Epithelial cell of proximal tubule (primary cell): Measurements from ENCODE around the gene GNAI2. TPM values are rescaled to one million over a fixed set of nuclear protein-coding genes. Genes with fewer than 3 reads are reported as not detected.
A peak's percentile ranks its signal among the peaks of the same experiment; 100 is the strongest.
"Not testable (repeated sequence)": the region's sequence is repeated elsewhere in the genome, so short reads cannot be mapped to it uniquely, and the experiment has no call there.

ENCODE experiments used
- DNase-seq: peaks from one replicate; pipeline ENCODE4 v3.0.0-alpha.2; 2011; ENCODE audit warnings: low read depth
- H3K4me3 ChIP-seq: 2 replicates; pipeline ENCODE4 v1.5.1; 2011; ENCODE audit warnings: low read depth, mild to moderate bottlenecking, low read length
- CTCF ChIP-seq: conservative IDR thresholded peaks from 2 replicates; pipeline ENCODE4 v1.5.1; 2012; ENCODE audit warnings: low read depth, mild to moderate bottlenecking, low read length
- total RNA-seq: library from RNA; depleted of rRNA; stranded (reverse); fragments of >200 nt; gene quantifications from 2 replicates; pipeline ENCODE4 v1.2.3, GENCODE V29; 2015

GNAI2 gene
- total RNA-seq, 1 donor from 2014 or later, result 264 TPM

- no peak overlapping the region for H3K4me3 ChIP-seq
- no peak for TF ChIP-seq CTCF
- DNase-seq, result no peak
These were observed 3.6 kb downstream of the GNAI2 start for GRCh38 chr3:50239649-50240048.

GRCh38 chr3:50241163-50241562 lies 5.2 kb downstream of the GNAI2 start:
- no peak for DNase-seq
- H3K4me3 ChIP-seq, result no peak overlapping the region
- no peak for TF ChIP-seq CTCF

GRCh38 chr3:50241713-50242380 lies 5.8 kb downstream of the GNAI2 start:
- no peak for DNase-seq
- no peak for TF ChIP-seq CTCF
- no peak overlapping the region for H3K4me3 ChIP-seq

GRCh38 chr3:50242381-50242770 lies 6.4 kb downstream of the GNAI2 start:
- no peak for TF ChIP-seq CTCF
- no peak overlapping the region for H3K4me3 ChIP-seq
- no peak for DNase-seq

GRCh38 chr3:50242851-50243542 lies 7.0 kb downstream of the GNAI2 start:
- no peak for TF ChIP-seq CTCF
- DNase-seq, result no peak
- H3K4me3 ChIP-seq, result peak overlapping the region; percentile 8

GRCh38 chr3:50243543-50243895 lies 7.5 kb downstream of the GNAI2 start:
- no peak overlapping the region for H3K4me3 ChIP-seq
- TF ChIP-seq CTCF, result no peak
- no peak for DNase-seq

- not testable (repeated sequence) for DNase-seq, H3K4me3 ChIP-seq
These were observed 8.8 kb downstream of the GNAI2 start for GRCh38 chr3:50244813-50245212.
